HG03571 (cell line): ENCODE measurements around the gene CCDC124.
"Not testable (repeated sequence)": the region's sequence is repeated elsewhere in the genome, so short reads cannot be mapped to it uniquely, and the experiment has no call there.

Source experiments
- ATAC-seq: cut with Tn5 transposase; IDR thresholded peaks from one replicate; pipeline ENCODE4 v1.9.1; 2021; ENCODE audit not compliant: unreplicated experiment

The CCDC124 gene

DNA sequence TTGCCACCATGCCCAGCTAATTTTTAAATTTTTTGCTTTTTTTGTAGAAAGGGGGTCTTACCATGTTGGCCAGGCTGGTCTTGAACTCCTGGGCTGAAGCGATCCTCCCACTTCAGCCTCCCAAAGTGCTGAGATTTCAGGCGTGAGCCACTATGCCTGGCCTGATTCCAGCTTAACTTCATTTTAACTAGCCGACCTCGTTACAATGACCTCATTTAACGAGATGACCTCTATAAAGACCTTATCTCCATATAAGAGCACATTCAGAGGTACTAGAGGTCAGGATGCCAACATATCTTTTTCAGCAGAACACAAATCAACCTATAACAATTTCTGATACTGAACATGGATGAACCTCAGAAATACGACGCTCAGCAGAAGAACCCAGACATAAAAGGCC lies 44.7 kb downstream of the CCDC124 start:
- no peak for ATAC-seq

DNA sequence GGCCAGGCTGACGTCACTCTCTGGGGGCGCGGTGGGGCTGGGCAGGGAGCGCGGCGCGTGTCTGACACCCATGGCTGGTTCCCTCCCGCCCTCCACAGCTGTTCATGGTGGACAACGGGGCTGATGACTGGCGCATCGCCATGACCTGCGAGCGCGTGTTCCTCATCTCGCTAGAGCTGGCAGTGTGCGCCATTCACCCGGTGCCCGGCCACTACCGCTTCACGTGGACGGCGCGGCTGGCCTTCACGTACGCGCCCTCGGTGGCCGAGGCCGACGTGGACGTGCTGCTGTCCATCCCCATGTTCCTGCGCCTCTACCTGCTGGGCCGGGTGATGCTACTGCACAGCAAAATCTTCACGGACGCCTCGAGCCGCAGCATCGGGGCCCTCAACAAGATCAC lies 48.8 kb downstream of the CCDC124 start:
- no peak for ATAC-seq

DNA sequence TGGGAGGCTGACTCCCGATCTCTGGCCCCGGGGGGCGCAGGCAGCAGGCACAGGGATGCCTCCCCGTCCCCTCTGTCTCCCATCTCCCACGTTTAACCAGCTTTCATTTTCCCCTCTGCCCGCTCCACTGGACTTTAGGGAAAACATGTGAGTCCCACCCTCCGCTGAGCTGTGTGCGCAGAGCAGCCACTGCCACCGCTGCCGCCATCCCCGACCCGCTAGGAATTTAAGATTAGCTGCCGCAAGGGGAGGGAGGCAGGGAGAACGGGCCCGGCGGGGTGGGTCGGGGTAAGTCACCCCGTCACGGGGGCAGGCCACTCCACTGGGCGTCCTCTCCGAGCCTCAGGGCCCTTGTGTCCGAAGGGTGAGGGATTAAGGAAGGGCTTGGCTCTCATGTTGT lies 49.6 kb downstream of the CCDC124 start:
- no peak for ATAC-seq

DNA sequence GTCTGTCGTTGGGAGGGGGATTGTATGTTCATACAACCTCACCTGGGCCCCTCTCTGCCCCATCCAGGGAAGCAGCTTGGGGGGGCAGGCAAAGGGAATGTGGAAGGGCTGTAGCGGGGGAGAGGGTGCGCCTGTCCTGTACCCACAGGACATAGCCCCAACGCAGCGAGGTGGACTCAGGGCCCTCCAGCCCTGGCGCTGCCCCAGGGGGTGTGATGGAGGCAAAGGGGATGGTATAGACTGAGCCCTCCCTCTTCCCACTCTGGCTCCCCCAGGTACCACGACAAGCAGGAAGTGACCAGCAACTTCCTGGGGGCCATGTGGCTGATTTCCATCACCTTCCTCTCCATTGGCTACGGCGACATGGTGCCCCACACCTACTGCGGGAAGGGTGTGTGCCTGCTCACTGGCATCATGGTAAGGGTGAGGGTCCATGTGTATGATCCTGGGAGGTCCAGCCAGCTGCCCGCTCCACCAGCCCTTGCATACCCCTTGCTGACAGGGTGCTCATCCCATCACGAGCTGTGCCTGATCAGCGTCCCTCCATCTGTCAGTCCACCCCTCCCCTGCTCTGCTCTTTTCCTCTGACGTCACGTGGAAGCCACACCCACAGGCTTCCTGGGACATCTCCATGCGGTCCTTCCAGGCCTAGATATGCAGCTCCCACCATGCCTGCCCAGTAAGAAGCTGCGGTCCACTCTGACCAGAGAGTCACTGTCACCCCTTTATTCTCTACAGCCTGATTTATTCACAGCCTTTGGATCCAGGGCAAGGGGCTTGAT lies 52.4 kb downstream of the CCDC124 start:
- ATAC-seq: no peak

DNA sequence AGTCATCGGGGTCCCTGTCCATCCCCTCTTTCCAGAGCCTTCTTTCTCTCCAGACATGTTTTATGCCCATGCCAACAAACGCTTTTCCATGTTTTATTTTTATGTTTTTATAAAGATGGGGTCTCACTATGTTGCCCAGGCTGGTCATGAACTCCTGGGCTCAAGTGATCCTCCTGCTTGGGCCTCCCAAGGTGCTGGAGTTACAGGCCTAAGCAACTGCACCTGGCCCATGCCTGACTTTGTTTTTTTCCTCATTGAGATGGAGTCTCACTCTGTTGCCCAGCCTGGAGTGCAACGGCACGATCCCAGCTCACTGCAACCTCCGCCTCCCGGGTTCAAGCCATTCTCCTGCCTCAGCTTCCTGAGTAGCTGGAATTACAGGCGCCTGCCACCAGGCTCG lies 53.8 kb downstream of the CCDC124 start:
- ATAC-seq: not testable (repeated sequence)

DNA sequence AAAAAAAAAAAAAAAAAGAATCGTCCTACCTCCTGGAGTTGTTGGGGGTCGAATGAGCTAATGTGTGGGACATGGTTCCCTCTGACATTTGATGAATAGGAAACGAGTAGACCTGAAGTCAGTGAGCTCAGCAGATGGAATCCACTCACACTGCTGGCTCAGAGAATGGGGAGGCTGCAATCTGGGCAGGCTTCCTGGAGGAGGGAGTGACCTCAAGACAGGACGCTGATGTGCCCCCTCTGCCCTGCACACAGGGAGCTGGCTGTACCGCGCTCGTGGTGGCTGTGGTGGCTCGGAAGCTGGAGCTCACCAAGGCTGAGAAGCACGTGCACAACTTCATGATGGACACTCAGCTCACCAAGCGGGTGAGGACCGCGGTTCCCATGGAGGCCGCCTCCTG lies 55.3 kb downstream of the CCDC124 start:
- ATAC-seq: no peak

GRCh38 chr19:17989425-17990094 lies 56.7 kb downstream of the CCDC124 start:
- ATAC-seq: no peak

DNA sequence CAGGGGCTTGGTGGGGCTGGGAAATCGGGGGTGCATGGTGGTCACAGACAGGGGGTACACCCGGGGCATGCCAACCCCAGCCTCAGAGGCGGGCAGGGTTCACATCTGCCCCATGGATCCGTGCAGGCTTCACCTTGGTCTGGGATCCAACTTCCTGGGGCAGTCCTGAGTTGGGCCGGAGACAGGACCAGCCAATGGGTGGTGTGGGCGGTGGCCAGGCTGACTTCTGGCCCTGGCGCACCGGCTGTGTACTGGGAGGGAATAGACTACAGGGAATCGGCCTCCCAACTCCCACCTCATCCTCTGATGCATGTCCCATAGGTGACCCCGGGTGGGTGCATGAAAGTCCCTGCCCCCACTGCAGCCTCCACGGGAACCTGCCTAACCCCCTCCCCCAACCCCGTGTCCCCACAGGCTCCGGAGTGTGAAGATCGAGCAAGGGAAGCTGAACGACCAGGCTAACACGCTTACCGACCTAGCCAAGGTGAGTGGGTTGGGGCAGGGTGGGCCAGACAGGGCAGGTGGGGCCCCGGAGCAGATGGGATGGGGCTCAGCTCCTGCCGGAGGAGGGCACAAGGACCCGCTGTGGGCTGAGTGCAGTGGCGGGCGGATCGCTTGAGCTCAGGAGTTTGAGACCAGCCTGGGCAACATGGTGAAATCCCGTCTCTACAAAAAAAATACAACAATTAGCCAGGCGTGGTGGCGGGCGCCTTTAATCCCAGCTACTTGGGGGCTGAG lies 60.4 kb downstream of the CCDC124 start:
- no peak for ATAC-seq
